SK-N-SH treated with all-trans-retinoic acid at 6 μM for 48 hours (cell line): Measurements from ENCODE around the gene MARCHF9.

Experiments used
- ARNTL ChIP-seq: fragments of 450-650 bp; formaldehyde crosslinking; IDR thresholded peaks from 2 replicates; pipeline ENCODE4 v1.5.0; 2020; ENCODE audit warnings: low read depth, mild to moderate bottlenecking, moderate library complexity, borderline replicate concordance
- BACH2 ChIP-seq: fragments of 250-450 bp; sonication (Bioruptor Pico); IDR thresholded peaks from 2 replicates; pipeline ENCODE4 v1.9.0; 2021; ENCODE audit warnings: mild to moderate bottlenecking, borderline replicate concordance
- OSR1 ChIP-seq: fragments of 250-450 bp; sonication (Bioruptor Pico); IDR thresholded peaks from 2 replicates; pipeline ENCODE4 v1.8.0; 2022; ENCODE audit warnings: moderate library complexity, mild to moderate bottlenecking, inconsistent platforms
- RARB ChIP-seq: fragments of 250-450 bp; sonication (Bioruptor Pico); IDR thresholded peaks from 2 replicates; pipeline ENCODE4 v1.8.0; 2021; ENCODE audit warnings: mild to moderate bottlenecking, moderate library complexity
- ZFP3 ChIP-seq: fragments of 250-450 bp; sonication (Bioruptor Pico); IDR thresholded peaks from 2 replicates; pipeline ENCODE4 v1.5.0; 2020; ENCODE audit warnings: mild to moderate bottlenecking, moderate library complexity
- ZNF70 ChIP-seq: fragments of 450-650 bp; formaldehyde crosslinking; IDR thresholded peaks from 2 replicates; pipeline ENCODE4 v1.5.0; 2020; ENCODE audit warnings: mild to moderate bottlenecking, moderate library complexity
- TF ChIP-seq, protein P1 (sequence below): fragments of 250-450 bp; sonication (Bioruptor Pico); IDR thresholded peaks from 2 replicates; pipeline ENCODE4 v1.8.0; 2020; ENCODE audit warnings: mild to moderate bottlenecking, moderate library complexity, borderline replicate concordance

DNA sequence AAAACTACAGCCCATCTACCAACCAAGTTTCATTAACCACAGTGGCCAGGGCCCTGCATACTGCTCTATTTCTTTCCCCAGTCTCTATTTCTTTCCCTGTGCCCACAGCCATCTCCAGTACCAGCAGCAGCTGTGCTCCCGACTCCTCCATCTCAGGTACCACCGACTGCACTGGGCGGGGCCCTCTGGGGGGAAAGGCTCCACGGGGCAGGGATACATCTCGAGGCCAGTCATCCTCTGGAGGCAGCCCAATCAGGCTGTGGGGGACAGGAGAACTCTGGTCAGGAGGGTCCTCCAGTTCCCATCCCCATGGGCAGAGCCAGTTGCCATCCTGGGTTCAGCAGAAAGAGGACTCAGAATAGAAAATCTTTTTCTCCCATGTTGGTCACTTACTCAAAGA, 5.8 kb upstream of the MARCHF9 start:
- TF ChIP-seq ZFP3 (CRISPR knock-in tag) (no peak), OSR1 (no peak), BACH2 (CRISPR knock-in tag) (no peak), RARB (CRISPR knock-in tag) (no peak), ZNF70 (CRISPR knock-in tag) (no peak), ARNTL (CRISPR knock-in tag) (no peak)
- TF ChIP-seq, protein P1, sequence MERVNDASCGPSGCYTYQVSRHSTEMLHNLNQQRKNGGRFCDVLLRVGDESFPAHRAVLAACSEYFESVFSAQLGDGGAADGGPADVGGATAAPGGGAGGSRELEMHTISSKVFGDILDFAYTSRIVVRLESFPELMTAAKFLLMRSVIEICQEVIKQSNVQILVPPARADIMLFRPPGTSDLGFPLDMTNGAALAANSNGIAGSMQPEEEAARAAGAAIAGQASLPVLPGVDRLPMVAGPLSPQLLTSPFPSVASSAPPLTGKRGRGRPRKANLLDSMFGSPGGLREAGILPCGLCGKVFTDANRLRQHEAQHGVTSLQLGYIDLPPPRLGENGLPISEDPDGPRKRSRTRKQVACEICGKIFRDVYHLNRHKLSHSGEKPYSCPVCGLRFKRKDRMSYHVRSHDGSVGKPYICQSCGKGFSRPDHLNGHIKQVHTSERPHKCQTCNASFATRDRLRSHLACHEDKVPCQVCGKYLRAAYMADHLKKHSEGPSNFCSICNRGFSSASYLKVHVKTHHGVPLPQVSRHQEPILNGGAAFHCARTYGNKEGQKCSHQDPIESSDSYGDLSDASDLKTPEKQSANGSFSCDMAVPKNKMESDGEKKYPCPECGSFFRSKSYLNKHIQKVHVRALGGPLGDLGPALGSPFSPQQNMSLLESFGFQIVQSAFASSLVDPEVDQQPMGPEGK (CRISPR knock-in tag) = no peak
